GM12874 (cell line): Measurements from ENCODE around the gene PLA2G15.

ENCODE experiments used
- TF ChIP-seq, protein P1 (sequence below): IDR thresholded peaks from 2 replicates; pipeline ENCODE4 v1.5.1; 2011; ENCODE audit warnings: low read depth, mild to moderate bottlenecking, control low read depth, low read length, moderate library complexity; ENCODE audit not compliant: insufficient read depth

The PLA2G15 gene

DNA sequence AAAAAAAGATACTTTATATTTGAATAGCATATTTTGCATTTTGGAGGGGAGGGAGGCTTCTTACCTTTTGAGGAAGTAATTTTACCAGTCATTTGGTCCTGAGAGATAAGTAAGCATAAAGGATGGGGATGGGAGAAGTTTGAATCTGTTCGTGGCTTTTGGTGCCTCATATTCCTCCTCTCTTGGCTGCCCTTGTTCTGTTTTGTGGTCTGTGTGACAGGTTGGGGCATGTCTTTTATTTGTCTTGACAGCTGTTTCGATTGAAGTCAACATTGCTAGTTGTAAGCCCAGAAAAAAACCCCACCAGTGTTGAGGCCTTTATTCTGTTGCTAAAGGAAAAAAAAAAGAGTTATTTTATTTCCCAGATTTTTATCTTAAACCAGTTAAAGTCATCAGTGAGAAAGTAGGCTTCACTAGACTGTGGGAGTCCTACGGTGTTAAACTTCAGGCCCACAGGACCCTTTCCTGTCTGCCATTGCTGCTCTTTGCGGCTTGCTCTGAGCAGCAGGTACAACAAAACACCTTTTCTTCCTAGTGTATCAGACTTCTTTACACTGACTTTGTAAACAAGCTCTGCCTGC, 30.5 kb downstream of the PLA2G15 start:
- TF ChIP-seq, protein P1, sequence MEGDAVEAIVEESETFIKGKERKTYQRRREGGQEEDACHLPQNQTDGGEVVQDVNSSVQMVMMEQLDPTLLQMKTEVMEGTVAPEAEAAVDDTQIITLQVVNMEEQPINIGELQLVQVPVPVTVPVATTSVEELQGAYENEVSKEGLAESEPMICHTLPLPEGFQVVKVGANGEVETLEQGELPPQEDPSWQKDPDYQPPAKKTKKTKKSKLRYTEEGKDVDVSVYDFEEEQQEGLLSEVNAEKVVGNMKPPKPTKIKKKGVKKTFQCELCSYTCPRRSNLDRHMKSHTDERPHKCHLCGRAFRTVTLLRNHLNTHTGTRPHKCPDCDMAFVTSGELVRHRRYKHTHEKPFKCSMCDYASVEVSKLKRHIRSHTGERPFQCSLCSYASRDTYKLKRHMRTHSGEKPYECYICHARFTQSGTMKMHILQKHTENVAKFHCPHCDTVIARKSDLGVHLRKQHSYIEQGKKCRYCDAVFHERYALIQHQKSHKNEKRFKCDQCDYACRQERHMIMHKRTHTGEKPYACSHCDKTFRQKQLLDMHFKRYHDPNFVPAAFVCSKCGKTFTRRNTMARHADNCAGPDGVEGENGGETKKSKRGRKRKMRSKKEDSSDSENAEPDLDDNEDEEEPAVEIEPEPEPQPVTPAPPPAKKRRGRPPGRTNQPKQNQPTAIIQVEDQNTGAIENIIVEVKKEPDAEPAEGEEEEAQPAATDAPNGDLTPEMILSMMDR: no peak

DNA sequence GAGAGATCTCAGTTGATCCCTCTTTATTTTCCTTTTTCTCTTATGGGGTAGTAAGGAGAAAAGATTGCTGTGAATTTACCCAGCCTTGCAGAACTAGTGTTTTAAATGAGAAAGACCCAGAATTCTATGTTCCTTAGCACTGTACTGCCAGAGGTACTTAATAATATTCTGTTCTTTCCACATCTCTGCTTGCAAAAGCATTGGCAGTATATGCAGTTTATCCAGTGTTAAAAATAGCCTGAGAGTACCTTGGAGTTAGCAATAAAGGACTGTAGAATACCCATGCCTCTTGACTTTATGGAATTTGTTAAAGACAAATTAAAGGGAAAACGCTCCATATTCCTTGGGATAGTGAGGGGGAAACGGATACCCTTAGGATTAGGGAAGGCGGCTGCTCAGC, 31.1 kb downstream of the PLA2G15 start:
- TF ChIP-seq, protein P1: no peak

DNA sequence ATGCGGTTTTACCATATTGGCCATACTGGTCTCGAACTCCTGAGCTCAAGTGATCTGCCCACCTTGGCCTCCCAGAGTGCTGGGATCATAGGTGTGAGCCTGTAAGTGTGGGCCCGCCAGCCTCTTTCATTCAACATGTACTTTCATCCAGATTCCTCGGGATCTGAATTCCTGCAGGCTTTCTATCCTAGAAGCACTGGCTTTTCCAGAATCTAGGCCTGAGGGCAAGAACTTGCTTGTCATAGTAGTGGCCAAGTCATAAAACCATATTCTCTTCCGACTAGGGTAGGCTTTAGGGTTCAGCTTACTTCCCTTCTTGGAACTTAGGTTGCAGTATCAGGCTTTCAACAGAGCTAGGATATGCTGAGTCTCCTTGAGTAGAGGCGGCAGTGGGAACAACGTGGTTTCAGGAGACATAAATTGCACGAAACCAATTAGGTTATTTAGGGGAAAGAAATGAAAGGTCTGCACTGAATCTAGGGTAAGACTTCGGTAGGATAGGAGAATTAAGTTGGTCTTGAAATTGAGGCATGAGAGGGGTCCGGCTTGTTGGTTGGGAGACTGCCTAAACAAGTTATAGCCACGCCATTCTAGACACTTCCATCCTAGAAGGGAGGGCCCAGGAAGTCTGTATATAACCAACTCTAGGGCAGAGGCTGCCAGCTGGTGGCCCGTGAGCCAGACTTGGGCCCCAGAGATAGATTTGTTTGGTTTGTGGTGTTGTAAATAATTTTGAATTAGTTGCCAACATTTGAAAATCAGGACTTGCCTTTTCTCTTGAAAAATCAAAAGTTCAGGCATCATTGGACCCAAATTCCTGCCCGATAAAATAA, 34.8 kb downstream of the PLA2G15 start:
- TF ChIP-seq, protein P1: no peak

DNA sequence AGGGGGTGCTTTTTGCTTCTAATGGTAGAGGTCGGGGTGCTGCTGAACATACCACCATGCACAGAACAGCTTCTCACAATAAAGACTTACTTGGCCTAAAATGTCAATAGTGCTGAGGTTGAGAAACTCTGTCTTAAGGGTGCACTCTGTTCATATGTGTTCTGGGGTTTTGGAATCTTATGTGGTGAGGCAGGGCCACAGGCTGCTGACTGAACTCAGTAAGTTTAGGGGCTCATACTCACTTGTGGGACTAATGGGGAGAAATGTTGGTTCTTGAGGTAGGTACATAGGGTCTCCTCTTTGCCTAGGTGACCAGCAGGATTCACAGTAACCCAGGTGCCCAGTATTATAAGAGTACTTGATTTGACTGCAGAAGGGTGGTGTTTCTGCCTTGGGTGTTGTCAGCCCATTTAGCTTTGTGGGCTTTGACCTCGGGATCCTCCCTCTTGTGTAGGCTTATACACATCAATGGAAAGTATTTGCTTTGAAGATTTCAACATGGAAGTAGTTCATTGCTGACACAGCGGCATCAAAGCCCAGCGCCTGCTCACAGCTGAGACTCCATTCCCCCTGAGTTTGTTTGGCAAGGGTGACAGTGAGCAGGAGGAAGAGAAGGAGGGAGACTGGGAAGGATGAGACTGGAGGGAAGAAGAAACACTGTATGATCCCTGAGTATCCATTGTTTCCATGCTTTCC, 36.3 kb downstream of the PLA2G15 start:
- TF ChIP-seq, protein P1: no peak

DNA sequence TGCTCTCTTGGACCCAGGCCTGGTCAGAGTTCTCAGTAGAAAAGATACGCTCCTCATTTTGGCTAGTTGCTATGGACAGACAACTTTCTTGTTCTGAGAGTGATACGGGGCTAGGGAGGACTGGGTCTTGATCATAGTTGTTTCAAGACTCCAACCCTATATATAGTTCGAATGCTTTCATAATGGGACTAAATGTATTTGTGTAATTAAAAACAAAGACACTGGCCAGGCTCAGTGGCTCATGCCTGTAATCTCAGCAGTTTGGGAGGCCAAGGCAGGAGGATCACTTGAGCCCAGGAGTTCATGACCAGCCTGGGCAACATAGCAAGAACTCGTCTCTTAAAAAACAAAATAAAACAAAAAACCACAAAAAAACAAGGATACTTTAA, 36.9 kb downstream of the PLA2G15 start:
- TF ChIP-seq, protein P1: no peak

DNA sequence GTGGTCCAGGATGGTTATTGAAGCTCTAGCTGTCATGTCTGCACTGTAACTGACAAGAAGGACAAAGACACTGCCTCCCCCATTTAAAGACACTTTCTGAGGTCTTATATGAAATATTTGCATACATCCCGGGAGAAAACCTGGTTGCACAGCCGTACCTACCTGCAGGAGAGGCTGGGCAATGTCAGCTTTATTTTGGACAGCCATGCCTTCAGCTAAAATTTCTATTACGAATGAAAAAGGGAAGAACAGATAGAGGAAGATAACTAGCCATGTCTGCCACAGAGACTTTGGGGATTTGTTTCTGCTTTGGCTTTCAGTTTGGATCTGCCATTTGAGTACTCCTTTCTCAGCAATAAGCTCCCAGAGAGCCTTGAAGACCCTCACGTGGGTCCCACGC, 38.2 kb downstream of the PLA2G15 start:
- TF ChIP-seq, protein P1: no peak
